H1 (cell line): ENCODE measurements around the gene UNC5B. TPM values are rescaled to one million over a fixed set of nuclear protein-coding genes. Genes with fewer than 3 reads are reported as not detected.

Experiments
- CTCF ChIA-PET: fragments of 300-600 bp; sonication (Branson Sonifier 250); formaldehyde crosslinking; loops from one replicate; lab custom pipeline; 2021; ENCODE audit not compliant: partially characterized antibody; lab: Charles Lee
- POLR2A ChIA-PET: fragments of 300-600 bp; sonication (Branson Sonifier 250); formaldehyde crosslinking; loops from one replicate; lab custom pipeline; 2021; ENCODE audit warnings: inconsistent platforms; ENCODE audit not compliant: partially characterized antibody; lab: Charles Lee
- DNase-seq, 2 experiments: peaks; one replicate each; pipeline versions ENCODE4 v3.0.0 to v3.0.0-alpha.2; 2010 to 2022; ENCODE audit warnings: low spot score in 2 of 2, low read depth in 1 of 2, mixed read lengths in 1 of 2
- FAIRE-seq: peaks from 2 replicates; lab custom pipeline; 2011; peaks lifted over from hg19 to GRCh38; lab: Jason Lieb, UNC
- H2AFZ ChIP-seq: 2 replicates; pipeline ENCODE4 v1.8.1; 2012; ENCODE audit warnings: low read length, inconsistent platforms
- H2AK5ac ChIP-seq: 2 replicates; pipeline ENCODE4 v1.6.1; 2013; ENCODE audit warnings: low read depth, low read length
- H2BK120ac ChIP-seq: replicated peaks from 2 replicates; pipeline ENCODE3; 2013; ENCODE audit warnings: low read depth, low read length, inconsistent platforms
- H2BK12ac ChIP-seq: 2 replicates; pipeline ENCODE4 v1.6.1; 2013; ENCODE audit warnings: low read depth, low read length
- H2BK15ac ChIP-seq: 2 replicates; pipeline ENCODE4 v1.6.1; 2013; ENCODE audit warnings: low read length
- H2BK20ac ChIP-seq: 2 replicates; pipeline ENCODE4 v1.6.1; 2013; ENCODE audit warnings: low read length
- H2BK5ac ChIP-seq: 2 replicates; pipeline ENCODE4 v1.6.1; 2013; ENCODE audit warnings: low read depth, low read length
- H3K14ac ChIP-seq: 2 replicates; pipeline ENCODE4 v1.6.1; 2013; ENCODE audit warnings: inconsistent platforms; ENCODE audit not compliant: insufficient read length
- H3K18ac ChIP-seq: 2 replicates; pipeline ENCODE4 v1.6.1; 2013; ENCODE audit warnings: low read length; ENCODE audit errors: extremely low read depth
- H3K23ac ChIP-seq: 2 replicates; pipeline ENCODE4 v1.6.1; 2013; ENCODE audit warnings: inconsistent platforms; ENCODE audit not compliant: insufficient read length
- H3K23me2 ChIP-seq: 2 replicates; pipeline ENCODE4 v1.6.1; 2013; ENCODE audit warnings: low read depth, low read length
- H3K27ac ChIP-seq: 2 replicates; pipeline ENCODE4 v1.6.1; 2011; ENCODE audit warnings: low read depth, low read length, inconsistent platforms
- H3K27me3 ChIP-seq, 4 experiments: replicated peaks in 1 of 4; 1 replicate in 1 of 4; 2 replicates in 3 of 4; pipeline versions ENCODE4 v1.6.1 to v1.8.1; 2011 to 2013; ENCODE audit warnings: low read length in 3 of 4, mild to moderate bottlenecking in 3 of 4, inconsistent platforms in 2 of 4, mixed read lengths in 2 of 4, moderate library complexity in 1 of 4; ENCODE audit not compliant: control insufficient read depth in 3 of 4, insufficient read depth in 3 of 4; ENCODE audit errors: extremely low read depth in 1 of 4
- H3K36me3 ChIP-seq, 4 experiments: 2 replicates each; pipeline versions ENCODE4 v1.6.1 to v1.8.1; 2011 to 2013; ENCODE audit warnings: mild to moderate bottlenecking in 4 of 4, low read length in 3 of 4, moderate library complexity in 2 of 4, control low read depth in 1 of 4, inconsistent platforms in 1 of 4; ENCODE audit not compliant: insufficient read depth in 4 of 4, control insufficient read depth in 2 of 4
- H3K4ac ChIP-seq: replicated peaks from 2 replicates; pipeline ENCODE3; 2013; ENCODE audit warnings: low read length, low read depth, mixed read lengths, inconsistent platforms; ENCODE audit not compliant: insufficient read length
- H3K4me1 ChIP-seq, 4 experiments: replicated peaks in 1 of 4; 1 replicate in 1 of 4; 2 replicates in 3 of 4; pipeline versions ENCODE4 v1.6.1 to v1.8.1; 2011 to 2013; ENCODE audit warnings: low read length in 3 of 4, inconsistent platforms in 2 of 4, mixed read lengths in 1 of 4; ENCODE audit not compliant: insufficient read depth in 4 of 4, control insufficient read depth in 3 of 4
- H3K4me2 ChIP-seq, 2 experiments: 2 replicates each; pipeline versions ENCODE4 v1.6.1 to v1.8.1; 2011 to 2013; ENCODE audit warnings: low read depth in 2 of 2, low read length in 2 of 2, control low read depth in 1 of 2, inconsistent platforms in 1 of 2, mild to moderate bottlenecking in 1 of 2; ENCODE audit not compliant: insufficient read depth in 1 of 2
- H3K4me3 ChIP-seq, 4 experiments: fragments of 200-600, 300-600 bp in 1 of 4; sonication (generic), shearing (Covaris generic), sonication (Bioruptor Twin) in 1 of 4; 2 replicates each; pipeline versions ENCODE4 v1.5.1 to v1.8.1; 2011 to 2016; ENCODE audit warnings: low read length in 4 of 4, low read depth in 3 of 4, control low read depth in 2 of 4, inconsistent platforms in 2 of 4, mild to moderate bottlenecking in 2 of 4, mixed read lengths in 1 of 4, moderate library complexity in 1 of 4; ENCODE audit not compliant: insufficient read depth in 2 of 4; ENCODE audit errors: extremely low read depth in 1 of 4
- H3K56ac ChIP-seq: replicated peaks from 2 replicates; pipeline ENCODE3; 2013; ENCODE audit warnings: low read depth, mild to moderate bottlenecking, mixed read lengths, low read length, inconsistent platforms; ENCODE audit not compliant: insufficient read length
- H3K79me1 ChIP-seq: 2 replicates; pipeline ENCODE4 v1.6.1; 2013; ENCODE audit warnings: low read depth, low read length, control low read depth
- H3K79me2 ChIP-seq, 2 experiments: 2 replicates each; pipeline versions ENCODE4 v1.6.1 to v1.8.1; 2012 to 2013; ENCODE audit warnings: low read length in 2 of 2, mild to moderate bottlenecking in 2 of 2, inconsistent platforms in 1 of 2; ENCODE audit not compliant: insufficient read depth in 2 of 2, control insufficient read depth in 1 of 2
- H3K9ac ChIP-seq, 4 experiments: replicated peaks in 1 of 4; 1 replicate in 1 of 4; 2 replicates in 3 of 4; pipeline versions ENCODE4 v1.6.1 to v1.8.1; 2011 to 2013; ENCODE audit warnings: low read depth in 3 of 4, low read length in 3 of 4, control low read depth in 2 of 4, mild to moderate bottlenecking in 2 of 4, moderate library complexity in 2 of 4, inconsistent platforms in 1 of 4; ENCODE audit errors: extremely low read depth in 1 of 4
- H3K9me3 ChIP-seq, 2 experiments: 2 replicates each; pipeline versions ENCODE4 v1.6.1 to v1.8.1; 2012 to 2013; ENCODE audit warnings: mild to moderate bottlenecking in 2 of 2, moderate library complexity in 2 of 2, control low read depth in 1 of 2, inconsistent platforms in 1 of 2, low read depth in 1 of 2, low read length in 1 of 2, mixed read lengths in 1 of 2; ENCODE audit not compliant: insufficient read depth in 2 of 2
- H4K20me1 ChIP-seq, 2 experiments: replicated peaks in 1 of 2; 2 replicates each; pipeline versions ENCODE3 to v1.8.1; 2011 to 2013; ENCODE audit warnings: inconsistent platforms in 2 of 2, low read length in 2 of 2, mild to moderate bottlenecking in 1 of 2; ENCODE audit not compliant: insufficient read depth in 2 of 2, control insufficient read depth in 1 of 2
- H4K5ac ChIP-seq: 2 replicates; pipeline ENCODE4 v1.6.1; 2013; ENCODE audit warnings: low read length, low read depth, mixed read lengths, inconsistent platforms; ENCODE audit not compliant: insufficient read length
- H4K8ac ChIP-seq: 2 replicates; pipeline ENCODE4 v1.8.0; 2013; ENCODE audit warnings: mild to moderate bottlenecking, moderate library complexity, low read length, inconsistent platforms; ENCODE audit not compliant: insufficient read depth; ENCODE audit errors: extremely low read depth
- H4K91ac ChIP-seq: replicated peaks from 2 replicates; pipeline ENCODE3; 2013; ENCODE audit warnings: low read length, mixed read lengths, inconsistent platforms; ENCODE audit not compliant: insufficient read length
- CBX5 ChIP-seq: fragments of 300-800, 300-1000 bp; sonication (generic); IDR thresholded peaks from 2 replicates; pipeline ENCODE4 v1.7.1; 2016; ENCODE audit warnings: antibody characterized with exemption, low read length, low read depth
- HDAC2 ChIP-seq, 2 experiments: fragments of 300-600 bp in 1 of 2; sonication (generic) in 1 of 2; IDR thresholded peaks; 2 replicates each; pipeline ENCODE4 v1.6.1; 2011 to 2012; ENCODE audit warnings: low read depth in 2 of 2, low read length in 2 of 2, mild to moderate bottlenecking in 2 of 2, moderate library complexity in 2 of 2, borderline replicate concordance in 1 of 2, inconsistent platforms in 1 of 2
- KDM4A ChIP-seq: IDR thresholded peaks from one replicate; pipeline ENCODE4 v1.7.1; 2012; ENCODE audit warnings: low read depth, mild to moderate bottlenecking, moderate library complexity, low read length, inconsistent platforms; ENCODE audit not compliant: severe bottlenecking
- POLR2A ChIP-seq, 2 experiments: IDR thresholded peaks; 1 replicate in 1 of 2; 2 replicates in 1 of 2; pipeline ENCODE4 v1.6.1; 2011; ENCODE audit warnings: low read depth in 2 of 2, low read length in 2 of 2, mild to moderate bottlenecking in 2 of 2; ENCODE audit errors: control extremely low read depth in 1 of 2
- RNF2 ChIP-seq: fragments of 200-900, 300-1000 bp; sonication (generic); IDR thresholded peaks from 2 replicates; pipeline ENCODE4 v1.7.1; 2016; ENCODE audit warnings: borderline replicate concordance, low read depth, mild to moderate bottlenecking, antibody characterized with exemption, low read length; ENCODE audit not compliant: poor library complexity, severe bottlenecking; ENCODE audit errors: missing control alignments
- SAP30 ChIP-seq: fragments of 300-600 bp; sonication (generic); IDR thresholded peaks from 2 replicates; pipeline ENCODE4 v1.7.1; 2012; ENCODE audit warnings: low read length, moderate library complexity, mild to moderate bottlenecking, inconsistent platforms; ENCODE audit not compliant: insufficient read depth, insufficient replicate concordance
- SIN3A ChIP-seq, 2 experiments: IDR thresholded peaks in 1 of 2; conservative IDR thresholded peaks in 1 of 2; 2 replicates each; pipeline ENCODE4 v1.6.1; 2011 to 2012; ENCODE audit warnings: low read length in 2 of 2, improper control_type of control experiment in 1 of 2, low read depth in 1 of 2, mild to moderate bottlenecking in 1 of 2
- TBP ChIP-seq: IDR thresholded peaks from 2 replicates; pipeline ENCODE4 v1.6.1; 2011; ENCODE audit warnings: low read depth, low read length, improper control_type of control experiment
- TCF12 ChIP-seq: IDR thresholded peaks from 2 replicates; pipeline ENCODE4 v1.6.1; 2011; ENCODE audit warnings: low read depth, mild to moderate bottlenecking, low read length
- WGBS, 2 experiments: shearing (Covaris generic) in 1 of 2; methylation state at CpG; one replicate each; pipeline versions ENCODE4 v1.1.6 to v1.1.7; 2013 to 2015; ENCODE audit warnings: low lambda C conversion rate in 2 of 2, mixed read lengths in 2 of 2, inconsistent platforms in 1 of 2, low coverage in 1 of 2, missing lambda C conversion rate in 1 of 2; ENCODE audit not compliant: insufficient replicate concordance in 2 of 2, insufficient coverage in 1 of 2, insufficient read length in 1 of 2; ENCODE audit errors: extremely low coverage in 1 of 2, missing lambda C conversion rate in 1 of 2; 5-methylcytosine and 5-hydroxymethylcytosine counted together
- polyA plus RNA-seq, 7 experiments: library from polyadenylated mRNA; depleted of rRNA in 3 of 7; stranded (reverse) in 5 of 7; unstranded in 2 of 7; fragments of >200 nt in 5 of 7; fragments of 200-250 nt in 2 of 7; gene quantifications; 1 replicate in 5 of 7; 2 replicates in 1 of 7; 4 replicates in 1 of 7; pipeline versions ENCODE4 v1.2.1 to v1.2.3, GENCODE V29; 2011 to 2013; ENCODE audit warnings: missing spikeins in 2 of 7, mixed read lengths in 2 of 7
- total RNA-seq: library from RNA; stranded (reverse); fragmentation: NEBNext Ultra II Directional; extraction: Animal tissue kit (Norgen Biotek cat#: 25700); gene quantifications from 2 replicates; pipeline ENCODE4 v1.2.1, GENCODE V29; 2021
- TF ChIP-seq, protein P1 (sequence below): IDR thresholded peaks from 2 replicates; pipeline ENCODE4 v1.6.1; 2011; ENCODE audit warnings: low read length, improper control_type of control experiment

The UNC5B gene
- total and polyA plus RNA-seq, 2 of the 8 experiments (the other 6 are each of a cell fraction or from before 2014, with no cell fraction given), result 27.9 to 31.8 TPM

DNA sequence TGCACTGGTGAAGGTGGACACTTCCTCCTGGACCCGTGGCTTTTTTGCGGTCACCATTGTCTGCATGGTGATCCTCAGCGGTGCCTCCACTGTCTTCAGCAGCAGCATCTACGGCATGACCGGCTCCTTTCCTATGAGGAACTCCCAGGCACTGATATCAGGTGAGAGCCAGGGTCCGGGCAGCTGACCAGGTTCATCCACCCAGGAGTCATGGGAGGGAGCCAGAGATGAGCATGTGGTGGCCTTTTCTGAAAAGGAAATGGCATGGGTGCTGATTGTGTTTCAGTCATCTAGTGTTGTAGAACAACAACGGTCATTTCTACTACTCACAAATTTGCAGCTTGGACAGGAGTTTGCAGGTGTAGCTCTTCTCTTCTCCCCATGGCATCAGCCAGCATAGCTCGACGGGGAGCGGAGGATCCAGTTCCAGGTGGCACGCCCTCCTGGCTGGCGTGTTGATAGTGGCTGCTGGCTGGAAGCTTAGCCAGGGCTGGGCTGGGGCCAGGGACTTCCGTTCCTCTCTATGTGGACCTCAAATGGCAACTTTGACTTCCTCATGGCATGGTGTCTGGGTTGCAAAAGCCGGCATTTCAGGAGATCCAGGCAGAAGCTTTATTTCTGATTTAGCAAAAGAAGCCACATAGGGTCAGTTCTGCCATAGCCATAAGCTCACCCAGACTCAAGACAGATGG, 139.4 kb downstream of the UNC5B start:
- POLR2A ChIA-PET, result interaction anchor here (0.9 kb wide), 1 partner anchor 24 kb away, joined by 3 read pairs; no protein-coding TSS in a partner anchor
- H3K79me1 ChIP-seq, result no peaks in the 10 kb centered on the region
- 91% methylated on average over 14 of the region's 14 CpGs; no CpG with 5 or more reads in 1 of the 2 experiments for WGBS, 2 experiments
- peaks cover 0 to 13% (median 1%) of the 10 kb centered on the region in 4 experiments; a peak in 3 of 8 replicates for H3K36me3 ChIP-seq
- H2BK12ac ChIP-seq, result no peak overlapping the region
- no peak overlapping the region for H3K14ac ChIP-seq
- H2AFZ ChIP-seq, result no peak overlapping the region
- H3K9ac ChIP-seq, result no peak overlapping the region
- no peak overlapping the region for H4K8ac ChIP-seq
- no peak overlapping the region for H3K27ac ChIP-seq
- H3K79me2 ChIP-seq, result no peaks in the 10 kb centered on the region
- no peak overlapping the region for H3K4me3 ChIP-seq
- no peak overlapping the region for H3K18ac ChIP-seq
- peaks cover 0 to 6% of the 10 kb centered on the region in 2 experiments for H4K20me1 ChIP-seq
- H3K23ac ChIP-seq, result no peak overlapping the region
- no peaks in the 10 kb centered on the region for H3K9me3 ChIP-seq
- H3K23me2 ChIP-seq, result no peaks in the 10 kb centered on the region
- FAIRE-seq (no peak), DNase-seq (no peak)
- no peak overlapping the region for H3K4ac ChIP-seq
- H2BK5ac ChIP-seq, result no peak overlapping the region
- no peak overlapping the region for H4K5ac ChIP-seq
- H3K27me3 ChIP-seq, result no peaks in the 10 kb centered on the region
- no peak overlapping the region for H4K91ac ChIP-seq
- H2BK20ac ChIP-seq, result no peak overlapping the region
- H2AK5ac ChIP-seq, result no peak overlapping the region
- H3K56ac ChIP-seq, result no peak overlapping the region
- peaks cover 0 to 16% (median 7%) of the 10 kb centered on the region in 4 experiments; a peak in 4 of 7 replicates for H3K4me1 ChIP-seq
- no peak overlapping the region for H2BK15ac ChIP-seq
- CTCF ChIA-PET, result interaction anchor here (0.6 to 4.1 kb wide), 18 partner anchors 8 to 272 kb away, joined by 3 to 16 read pairs (median 4); partner anchors contain the start of gene SLC29A3
- no peak overlapping the region for H3K4me2 ChIP-seq
- H2BK120ac ChIP-seq, result no peak overlapping the region
- TF ChIP-seq, protein P1, sequence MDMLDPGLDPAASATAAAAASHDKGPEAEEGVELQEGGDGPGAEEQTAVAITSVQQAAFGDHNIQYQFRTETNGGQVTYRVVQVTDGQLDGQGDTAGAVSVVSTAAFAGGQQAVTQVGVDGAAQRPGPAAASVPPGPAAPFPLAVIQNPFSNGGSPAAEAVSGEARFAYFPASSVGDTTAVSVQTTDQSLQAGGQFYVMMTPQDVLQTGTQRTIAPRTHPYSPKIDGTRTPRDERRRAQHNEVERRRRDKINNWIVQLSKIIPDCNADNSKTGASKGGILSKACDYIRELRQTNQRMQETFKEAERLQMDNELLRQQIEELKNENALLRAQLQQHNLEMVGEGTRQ, result no peak
- no peak for TF ChIP-seq SIN3A (conservative IDR thresholded peaks at IDR 0.05 in 1 of 2, IDR thresholded peaks at IDR 0.05 in 1 of 2; ENCODE audit: low read depth in 1 of 2, low read length in 2 of 2)
- TF ChIP-seq CBX5, result no peak
- TF ChIP-seq TBP, result no peak
- no peak for TF ChIP-seq POLR2A (IDR thresholded peaks at IDR 0.05; ENCODE audit: control extremely low read depth in 1 of 2, low read depth in 2 of 2, low read length in 2 of 2)
- no peak for TF ChIP-seq HDAC2 (IDR thresholded peaks at IDR 0.05; ENCODE audit: borderline replicate concordance in 1 of 2, low read depth in 2 of 2, low read length in 2 of 2)
- TF ChIP-seq RNF2, result no peak
- no peak for TF ChIP-seq KDM4A
- no peak for TF ChIP-seq TCF12
- no peak for TF ChIP-seq SAP30
